Measurements from ENCODE around the gene ST8SIA4. TPM values are rescaled to one million over a fixed set of nuclear protein-coding genes. Genes with fewer than 3 reads are reported as not detected.

The ST8SIA4 gene
- total RNA-seq, 2 experiments from 2014 or later: 69.4 to 72.1 TPM

DNA sequence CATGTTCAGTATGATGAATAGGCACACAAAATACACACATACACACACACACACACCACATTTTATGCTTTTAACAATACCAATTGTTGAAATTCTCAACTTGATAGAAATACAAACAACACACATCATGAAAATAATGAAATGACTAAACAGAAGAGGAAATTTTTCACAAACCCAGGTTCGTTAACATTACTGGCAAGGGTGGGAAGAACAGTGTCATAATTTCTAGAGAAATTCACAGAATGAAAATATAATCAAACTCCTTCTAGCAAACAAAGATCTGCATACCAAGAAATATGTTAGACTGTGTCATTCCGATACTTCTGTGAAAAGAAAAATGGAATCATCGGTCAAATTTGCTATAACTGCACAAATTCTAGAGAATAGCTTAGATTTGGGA is 41.9 kb downstream of the ST8SIA4 start:
- Mint-ChIP-seq H3K4me3 (peak overlapping the region; percentile 3), H3K36me3 (ENCODE audit: low read depth) (peaks cover 67% of the 10 kb centered on the region), H3K27ac (peak overlapping the region; percentile 68), H3K9me3 (peaks cover 9% of the 10 kb centered on the region), H3K27me3 (no peaks in the 10 kb centered on the region), H3K4me1 (peaks cover 64% of the 10 kb centered on the region)
- DNase-seq: no peak
- POLR2A ChIA-PET: interaction anchor here (0.8 to 8.5 kb wide), 5 partner anchors 10 to 41 kb away, joined by 3 to 148 read pairs (median 6); partner anchors contain the start of gene ST8SIA4
- CTCF ChIA-PET: interaction anchor here (1.1 kb wide), 1 partner anchor 40 kb away, joined by 5 read pairs; no protein-coding TSS in a partner anchor

DNA sequence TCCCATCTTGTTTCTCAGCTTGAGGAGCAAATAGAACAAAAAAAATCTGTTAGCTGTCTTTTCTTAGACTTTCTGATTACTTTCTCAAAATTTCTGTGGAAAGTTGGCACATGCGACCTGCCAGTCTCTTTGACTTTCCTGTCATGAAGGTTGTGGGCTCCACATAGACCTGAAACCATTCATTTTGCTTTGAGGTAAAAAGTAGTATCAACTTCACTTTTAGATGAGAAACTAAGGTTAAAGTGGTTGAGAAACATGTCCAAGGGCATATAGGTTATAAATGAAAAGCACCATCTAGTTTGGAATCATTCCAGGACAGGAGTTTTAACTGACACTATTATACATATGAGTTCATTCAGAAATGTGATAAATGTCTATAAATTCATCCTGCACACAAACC is 42.7 kb downstream of the ST8SIA4 start:
- peaks cover 66% of the 10 kb centered on the region for H3K4me1 Mint-ChIP-seq
- ChIA-PET CTCF (interaction anchor here (1.2 kb wide), 1 partner anchor 37 kb away, joined by 3 read pairs; no protein-coding TSS in a partner anchor), POLR2A (interaction anchor here (0.9 to 8.5 kb wide), 6 partner anchors 11 to 42 kb away, joined by 3 to 148 read pairs (median 6); partner anchors contain the start of gene ST8SIA4)
- H3K27me3 Mint-ChIP-seq: no peaks in the 10 kb centered on the region
- peaks cover 66% of the 10 kb centered on the region for H3K36me3 Mint-ChIP-seq (ENCODE audit: low read depth)
- no peak for DNase-seq
- H3K9me3 Mint-ChIP-seq: peaks cover 5% of the 10 kb centered on the region
- peak overlapping the region; percentile 61 for H3K27ac Mint-ChIP-seq
- H3K4me3 Mint-ChIP-seq: no peak overlapping the region

DNA sequence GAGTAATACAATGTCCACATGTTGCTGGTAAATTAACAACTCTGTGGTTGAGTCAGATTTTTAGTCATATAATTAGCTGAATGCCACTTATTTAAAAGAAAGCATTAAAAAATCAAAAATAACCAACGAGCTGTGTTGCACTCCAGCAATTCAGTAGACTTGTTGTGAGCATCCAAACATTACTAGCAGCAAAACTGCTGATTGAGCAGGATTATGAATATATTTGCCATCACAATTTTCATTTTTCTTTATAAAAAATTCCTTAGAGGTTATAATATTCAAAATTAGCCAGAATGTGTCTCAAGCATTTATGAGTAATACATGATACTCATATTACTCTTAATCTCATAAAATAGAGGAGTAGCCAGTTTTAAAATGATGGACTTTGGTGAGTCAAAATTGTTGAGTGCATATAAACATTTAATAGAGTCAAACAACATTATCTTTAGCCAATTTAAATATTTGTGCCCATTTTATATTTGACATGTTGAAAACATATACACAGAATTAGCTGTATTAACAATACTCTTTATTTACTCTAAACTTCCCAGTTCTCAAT is 44.0 kb downstream of the ST8SIA4 start:
- peaks cover 71% of the 10 kb centered on the region for H3K4me1 Mint-ChIP-seq
- POLR2A ChIA-PET: interaction anchor here (1.4 to 8.5 kb wide), 5 partner anchors 16 to 43 kb away, joined by 3 to 148 read pairs (median 5); partner anchors contain the start of gene ST8SIA4
- no peak overlapping the region for H3K27ac Mint-ChIP-seq
- H3K27me3 Mint-ChIP-seq: no peaks in the 10 kb centered on the region
- DNase-seq: no peak
- H3K4me3 Mint-ChIP-seq: no peak overlapping the region
- H3K36me3 Mint-ChIP-seq (ENCODE audit: low read depth): peaks cover 66% of the 10 kb centered on the region
- CTCF ChIA-PET: no interaction called here
- H3K9me3 Mint-ChIP-seq: no peaks in the 10 kb centered on the region

DNA sequence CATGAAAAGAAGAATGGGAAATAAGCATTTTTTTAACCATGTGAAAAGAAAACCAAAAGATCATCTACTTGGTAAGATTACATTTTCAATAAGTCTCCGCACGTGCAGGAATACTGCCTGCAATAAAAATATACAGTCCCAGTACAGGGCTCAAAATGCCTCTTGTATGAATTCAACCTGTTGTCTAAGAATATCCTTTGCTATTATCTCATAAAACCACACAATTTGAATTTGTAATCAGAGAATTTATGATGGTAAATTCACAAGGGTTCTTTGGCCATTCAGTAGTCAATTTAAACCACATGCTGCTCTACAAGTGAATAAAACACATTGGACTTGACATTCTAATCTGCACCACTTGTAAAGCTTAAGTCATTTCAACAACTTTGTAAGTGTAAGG is 46.6 kb downstream of the ST8SIA4 start:
- H3K9me3 Mint-ChIP-seq: no peaks in the 10 kb centered on the region
- H3K4me3 Mint-ChIP-seq: no peak overlapping the region
- peak overlapping the region; percentile 28 for H3K27ac Mint-ChIP-seq
- ChIA-PET CTCF (no interaction called here), POLR2A (interaction anchor here (1.9 to 8.5 kb wide), 2 partner anchors 15 to 46 kb away, joined by 10 to 148 read pairs; partner anchors contain the start of gene ST8SIA4)
- peaks cover 58% of the 10 kb centered on the region for H3K36me3 Mint-ChIP-seq (ENCODE audit: low read depth)
- H3K27me3 Mint-ChIP-seq: no peaks in the 10 kb centered on the region
- DNase-seq: no peak
- H3K4me1 Mint-ChIP-seq: peaks cover 74% of the 10 kb centered on the region

DNA sequence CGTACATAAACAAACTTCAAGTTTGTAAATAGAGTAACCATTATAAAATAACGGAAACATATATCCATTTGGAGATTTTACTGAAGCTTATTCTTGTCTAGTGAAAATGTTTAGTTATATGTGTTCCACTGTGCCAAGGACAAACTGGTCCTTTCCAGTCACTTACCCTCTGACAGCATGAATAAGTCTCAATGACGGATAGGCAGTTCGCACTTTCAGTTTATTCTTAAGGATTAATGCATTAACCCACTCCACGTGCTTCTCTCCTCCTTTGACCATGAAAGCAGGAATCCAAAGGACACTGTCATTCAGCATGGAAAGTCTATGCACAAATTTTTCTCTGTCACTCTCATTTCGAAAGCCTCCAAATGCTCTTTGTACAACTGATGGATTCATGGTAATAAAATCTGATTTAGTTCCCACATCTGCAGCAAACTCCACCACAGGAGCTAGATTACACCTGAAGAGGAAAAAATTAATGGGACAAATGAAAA is 47.1 kb downstream of the ST8SIA4 start:
- CTCF ChIA-PET: no interaction called here
- no peak for DNase-seq
- no peak overlapping the region for H3K4me3 Mint-ChIP-seq
- no peaks in the 10 kb centered on the region for H3K27me3 Mint-ChIP-seq
- H3K4me1 Mint-ChIP-seq: peaks cover 70% of the 10 kb centered on the region
- peaks cover 54% of the 10 kb centered on the region for H3K36me3 Mint-ChIP-seq (ENCODE audit: low read depth)
- POLR2A ChIA-PET: interaction anchor here (1.4 to 8.5 kb wide), 3 partner anchors 15 to 47 kb away, joined by 3 to 148 read pairs (median 10); partner anchors contain the start of gene ST8SIA4
- H3K9me3 Mint-ChIP-seq: no peaks in the 10 kb centered on the region
- peak overlapping the region; percentile 28 for H3K27ac Mint-ChIP-seq

DNA sequence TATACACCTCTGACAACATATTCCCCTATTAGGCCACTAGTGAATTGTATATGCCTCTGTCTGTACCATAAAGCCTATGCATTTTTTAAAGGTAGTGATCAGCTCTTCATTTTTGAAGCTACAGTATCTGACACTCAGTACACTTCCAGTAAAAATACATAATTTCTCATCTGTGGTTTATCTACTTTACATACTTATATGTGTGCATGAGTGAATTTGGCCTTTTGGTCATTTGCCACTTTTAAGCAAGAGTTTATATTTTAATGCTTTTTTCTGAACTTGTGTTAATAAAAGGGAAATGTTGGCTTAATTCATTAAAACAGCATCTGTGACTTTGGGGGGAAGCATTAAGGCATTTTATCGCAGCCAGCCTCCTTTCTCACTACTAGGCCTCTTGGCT is 47.8 kb downstream of the ST8SIA4 start:
- peaks cover 65% of the 10 kb centered on the region for H3K4me1 Mint-ChIP-seq
- H3K36me3 Mint-ChIP-seq (ENCODE audit: low read depth): peaks cover 49% of the 10 kb centered on the region
- ChIA-PET CTCF (no interaction called here), POLR2A (interaction anchor here (1.4 to 8.5 kb wide), 2 partner anchors 43 to 47 kb away, joined by 3 to 148 read pairs; partner anchors contain the start of gene ST8SIA4)
- no peaks in the 10 kb centered on the region for H3K9me3 Mint-ChIP-seq
- peak overlapping the region; percentile 94 for H3K27ac Mint-ChIP-seq
- no peak for DNase-seq
- H3K27me3 Mint-ChIP-seq: no peaks in the 10 kb centered on the region
- H3K4me3 Mint-ChIP-seq: no peak overlapping the region

DNA sequence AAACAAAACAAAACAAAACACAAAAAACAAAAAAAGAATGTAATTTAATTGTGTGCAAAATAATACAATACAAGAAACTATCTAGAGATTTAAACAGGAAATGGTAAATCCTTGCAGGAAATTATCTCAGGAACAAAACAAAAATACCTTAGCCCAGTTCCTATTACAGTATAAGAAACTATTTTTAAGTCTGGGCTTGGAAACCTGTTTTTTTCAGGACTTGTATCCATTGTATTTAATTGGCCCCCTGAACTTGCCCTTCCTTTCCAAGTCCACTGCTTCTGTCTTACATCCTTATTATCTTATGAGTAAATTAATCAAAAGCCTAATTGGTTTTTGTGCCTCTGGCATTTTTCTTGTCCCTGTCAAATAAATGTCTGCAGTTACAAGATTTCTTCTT is 48.5 kb downstream of the ST8SIA4 start:
- H3K4me1 Mint-ChIP-seq: peaks cover 59% of the 10 kb centered on the region
- POLR2A ChIA-PET: interaction anchor here (1.4 to 8.5 kb wide), 2 partner anchors 44 to 48 kb away, joined by 3 to 148 read pairs; partner anchors contain the start of gene ST8SIA4
- no peak overlapping the region for H3K4me3 Mint-ChIP-seq
- peak overlapping the region; percentile 94 for H3K27ac Mint-ChIP-seq
- H3K9me3 Mint-ChIP-seq: no peaks in the 10 kb centered on the region
- CTCF ChIA-PET: no interaction called here
- peaks cover 47% of the 10 kb centered on the region for H3K36me3 Mint-ChIP-seq (ENCODE audit: low read depth)
- no peaks in the 10 kb centered on the region for H3K27me3 Mint-ChIP-seq
- DNase-seq: no peak

DNA sequence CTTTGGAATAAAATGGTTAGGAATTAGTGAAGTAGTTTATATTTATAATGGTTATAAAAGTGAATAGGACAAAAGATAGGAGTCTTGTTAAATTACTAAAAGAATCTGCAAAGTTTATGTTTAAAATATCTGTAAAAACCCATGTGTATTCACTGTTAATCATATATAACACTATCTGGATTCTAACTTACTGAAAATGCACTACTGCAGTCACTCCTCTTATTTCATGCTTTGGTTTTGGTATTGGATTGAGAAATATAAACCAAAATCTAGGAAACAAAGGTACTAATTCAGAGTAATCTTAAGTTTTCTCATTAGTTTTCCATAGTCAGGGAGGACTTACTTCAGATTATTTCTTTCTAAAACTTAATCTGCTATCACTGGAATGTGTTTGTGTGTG is 49.5 kb downstream of the ST8SIA4 start:
- peaks cover 49% of the 10 kb centered on the region for H3K36me3 Mint-ChIP-seq (ENCODE audit: low read depth)
- no peaks in the 10 kb centered on the region for H3K27me3 Mint-ChIP-seq
- no peak for DNase-seq
- POLR2A ChIA-PET: interaction anchor here (1.2 to 4.1 kb wide), 4 partner anchors 12 to 49 kb away, joined by 4 to 72 read pairs (median 18); partner anchors contain the start of gene ST8SIA4
- peak overlapping the region; percentile 62 for H3K4me3 Mint-ChIP-seq
- no peaks in the 10 kb centered on the region for H3K9me3 Mint-ChIP-seq
- H3K4me1 Mint-ChIP-seq: peaks cover 54% of the 10 kb centered on the region
- peak overlapping the region; percentile 94 for H3K27ac Mint-ChIP-seq
- CTCF ChIA-PET: no interaction called here

DNA sequence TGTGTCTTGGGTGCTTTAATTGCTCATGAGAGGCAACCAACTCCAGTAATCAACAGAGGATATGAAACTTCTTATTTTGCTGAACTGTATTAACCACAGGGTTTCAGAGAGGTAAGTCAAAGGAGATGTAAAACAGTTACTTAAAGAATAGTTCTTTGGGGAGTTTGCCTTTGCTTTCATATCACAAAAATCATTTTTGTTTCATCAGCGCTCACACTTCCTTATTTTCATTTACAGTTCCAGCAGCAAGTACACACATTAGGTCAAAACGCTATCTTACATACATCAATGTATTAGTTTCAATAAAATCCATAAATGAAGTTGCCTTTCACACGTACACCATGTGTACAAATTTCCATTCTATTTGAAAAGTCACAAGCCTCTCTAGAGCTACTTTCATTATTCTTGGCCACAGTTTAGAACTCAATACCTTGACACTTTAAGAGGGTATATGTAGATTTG is 50.1 kb downstream of the ST8SIA4 start:
- DNase-seq: no peak
- Mint-ChIP-seq H3K27ac (peak overlapping the region; percentile 94), H3K9me3 (no peaks in the 10 kb centered on the region), H3K4me1 (peaks cover 50% of the 10 kb centered on the region), H3K27me3 (no peaks in the 10 kb centered on the region), H3K36me3 (ENCODE audit: low read depth) (peaks cover 47% of the 10 kb centered on the region), H3K4me3 (peak overlapping the region; percentile 62)
- ChIA-PET POLR2A (interaction anchor here (1.2 to 4.1 kb wide), 4 partner anchors 11 to 49 kb away, joined by 4 to 72 read pairs (median 18); partner anchors contain the start of gene ST8SIA4), CTCF (no interaction called here)

DNA sequence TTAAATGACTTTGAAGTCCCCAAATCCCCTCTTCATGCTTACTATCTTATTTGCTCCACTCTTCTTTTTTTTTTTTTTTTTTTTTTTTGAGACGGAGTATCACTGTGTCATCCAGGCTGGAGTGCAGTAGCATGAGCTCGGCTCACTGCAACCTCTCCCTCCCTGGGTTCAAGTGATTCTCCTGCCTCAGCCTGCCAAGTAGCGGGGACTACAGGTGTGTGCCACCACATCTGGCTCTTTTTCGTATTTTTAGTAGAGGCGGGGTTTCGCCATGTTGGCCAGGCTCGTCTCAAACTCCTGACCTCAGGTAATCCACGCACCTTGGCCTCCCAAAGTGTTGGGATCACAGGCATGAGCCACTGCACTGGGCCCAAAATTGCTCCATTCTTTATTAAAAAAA is 51.0 kb downstream of the ST8SIA4 start:
- ChIA-PET POLR2A (interaction anchor here (1.7 to 4.1 kb wide), 3 partner anchors 10 to 50 kb away, joined by 4 to 72 read pairs (median 28); partner anchors contain the start of gene ST8SIA4), CTCF (interaction anchor here (1.1 to 2.1 kb wide), 4 partner anchors 10 to 51 kb away, joined by 3 to 15 read pairs (median 6); partner anchors contain the start of gene ST8SIA4)
- Mint-ChIP-seq H3K27ac (no peak overlapping the region), H3K4me1 (peaks cover 51% of the 10 kb centered on the region), H3K4me3 (no peak overlapping the region), H3K27me3 (no peaks in the 10 kb centered on the region), H3K36me3 (ENCODE audit: low read depth) (peaks cover 56% of the 10 kb centered on the region), H3K9me3 (no peaks in the 10 kb centered on the region)
- DNase-seq: no peak

DNA sequence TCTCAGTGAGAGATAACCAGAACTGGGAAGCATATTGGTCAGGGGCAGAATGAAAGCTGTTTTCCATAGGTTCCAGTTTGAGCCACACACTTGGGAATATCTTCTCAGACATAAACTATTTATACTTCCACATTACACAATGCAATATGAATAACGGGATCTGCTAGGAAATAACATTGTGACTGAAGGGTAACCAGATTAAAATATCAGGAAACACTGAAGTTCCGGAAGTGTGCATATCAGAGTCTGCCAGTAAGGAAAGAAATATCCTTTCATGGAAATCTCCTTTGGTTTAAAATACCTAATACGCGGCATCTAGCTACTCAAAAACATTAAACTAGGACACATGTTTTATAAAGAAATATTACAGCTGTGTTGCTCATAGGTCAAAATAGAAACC is 56.3 kb downstream of the ST8SIA4 start:
- no peak overlapping the region for H3K27ac Mint-ChIP-seq
- H3K4me1 Mint-ChIP-seq: peaks cover 43% of the 10 kb centered on the region
- no peak overlapping the region for H3K4me3 Mint-ChIP-seq
- DNase-seq: no peak
- ChIA-PET CTCF (no interaction called here), POLR2A (interaction anchor here (1.3 to 1.4 kb wide), 2 partner anchors 55 to 57 kb away, joined by 3 to 6 read pairs; partner anchors contain the start of gene ST8SIA4)
- peaks cover 55% of the 10 kb centered on the region for H3K36me3 Mint-ChIP-seq (ENCODE audit: low read depth)
- H3K27me3 Mint-ChIP-seq: no peaks in the 10 kb centered on the region
- H3K9me3 Mint-ChIP-seq: no peaks in the 10 kb centered on the region

DNA sequence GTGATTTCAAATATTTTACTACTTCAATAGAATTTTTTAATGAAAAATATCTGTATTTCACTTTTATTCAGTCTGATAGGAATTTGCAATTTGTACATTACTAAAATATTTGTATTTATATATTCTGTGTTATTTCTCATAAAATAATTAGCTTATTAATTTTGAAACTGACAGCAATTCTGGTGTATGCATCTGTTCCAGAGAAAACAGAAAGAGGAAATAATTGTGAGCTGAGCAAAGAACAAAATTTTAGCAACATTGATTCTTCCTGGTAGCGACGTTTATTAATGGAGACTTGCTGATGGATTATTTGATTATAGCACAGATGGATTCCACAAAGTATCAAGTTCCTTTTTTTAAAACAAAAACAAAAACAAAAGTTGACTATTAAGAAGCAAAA is 61.0 kb downstream of the ST8SIA4 start:
- peaks cover 53% of the 10 kb centered on the region for H3K36me3 Mint-ChIP-seq (ENCODE audit: low read depth)
- no peak for DNase-seq
- no peak overlapping the region for H3K27ac Mint-ChIP-seq
- H3K4me1 Mint-ChIP-seq: peaks cover 75% of the 10 kb centered on the region
- H3K9me3 Mint-ChIP-seq: no peaks in the 10 kb centered on the region
- H3K4me3 Mint-ChIP-seq: no peak overlapping the region
- ChIA-PET CTCF (interaction anchor here (0.9 to 4.1 kb wide), 4 partner anchors 9 to 61 kb away, joined by 4 to 26 read pairs (median 10); partner anchors contain the start of gene ST8SIA4), POLR2A (interaction anchor here (1.6 to 12.0 kb wide), 6 partner anchors 10 to 60 kb away, joined by 4 to 189 read pairs (median 13); partner anchors contain the start of gene ST8SIA4)
- no peaks in the 10 kb centered on the region for H3K27me3 Mint-ChIP-seq

Data from activated CD4-positive, alpha-beta memory T cell treated with anti-CD3 and anti-CD28 coated beads, Interleukin-2, amount 10 ng/mL, durations not matched to agents 7 days and 5 days (primary cell).